D721Med (cell line): ENCODE results near the gene TRPM3.

ENCODE experiments used
- DNase-seq: peaks from one replicate; pipeline ENCODE4 v3.0.0; 2011; ENCODE audit warnings: low spot score; ENCODE audit not compliant: insufficient read length
- FAIRE-seq: peaks from 2 replicates; lab custom pipeline; 2011; peaks lifted over from hg19 to GRCh38; lab: Jason Lieb, UNC
- CTCF ChIP-seq: IDR thresholded peaks from 2 replicates; pipeline ENCODE4 v1.5.1; 2012; ENCODE audit warnings: mild to moderate bottlenecking, control low read depth; ENCODE audit not compliant: insufficient read depth; ENCODE audit errors: missing control alignments

Gene TRPM3

GRCh38 chr9:70581955-70582350 is 539.5 kb downstream of the TRPM3 start:
- TF ChIP-seq CTCF, result no peak
- no peak for FAIRE-seq
- no peak for DNase-seq

- FAIRE-seq (no peak), DNase-seq (no peak)
- TF ChIP-seq CTCF, result no peak
Observed at GRCh38 chr9:70581214-70581954, 540.0 kb downstream of the TRPM3 start.

GRCh38 chr9:70580606-70581195 is 540.7 kb downstream of the TRPM3 start:
- FAIRE-seq, result no peak
- no peak for DNase-seq

GRCh38 chr9:70579686-70580085 is 541.7 kb downstream of the TRPM3 start:
- DNase-seq (no peak), FAIRE-seq (no peak)
- TF ChIP-seq CTCF, result no peak

More at GRCh38 chr9:70580606-70581195, 540.7 kb downstream of the TRPM3 start:
- no peak for TF ChIP-seq CTCF

- FAIRE-seq (no peak), DNase-seq (no peak)
- TF ChIP-seq CTCF, result no peak
Observed at GRCh38 chr9:70578720-70579119, 542.7 kb downstream of the TRPM3 start.

GRCh38 chr9:70577671-70578070 is 543.8 kb downstream of the TRPM3 start:
- no peak for TF ChIP-seq CTCF
- DNase-seq, result no peak
- no peak for FAIRE-seq

GRCh38 chr9:70576116-70576515 is 545.3 kb downstream of the TRPM3 start:
- TF ChIP-seq CTCF, result no peak
- FAIRE-seq, result no peak
- no peak for DNase-seq
